HG02763 (cell line): ENCODE data around the gene MYH11.

Experiments
- ATAC-seq: cut with Tn5 transposase; IDR thresholded peaks from one replicate; pipeline ENCODE4 v1.9.1; 2021; ENCODE audit warnings: mild to moderate bottlenecking, moderate library complexity; ENCODE audit not compliant: unreplicated experiment

Gene MYH11

DNA sequence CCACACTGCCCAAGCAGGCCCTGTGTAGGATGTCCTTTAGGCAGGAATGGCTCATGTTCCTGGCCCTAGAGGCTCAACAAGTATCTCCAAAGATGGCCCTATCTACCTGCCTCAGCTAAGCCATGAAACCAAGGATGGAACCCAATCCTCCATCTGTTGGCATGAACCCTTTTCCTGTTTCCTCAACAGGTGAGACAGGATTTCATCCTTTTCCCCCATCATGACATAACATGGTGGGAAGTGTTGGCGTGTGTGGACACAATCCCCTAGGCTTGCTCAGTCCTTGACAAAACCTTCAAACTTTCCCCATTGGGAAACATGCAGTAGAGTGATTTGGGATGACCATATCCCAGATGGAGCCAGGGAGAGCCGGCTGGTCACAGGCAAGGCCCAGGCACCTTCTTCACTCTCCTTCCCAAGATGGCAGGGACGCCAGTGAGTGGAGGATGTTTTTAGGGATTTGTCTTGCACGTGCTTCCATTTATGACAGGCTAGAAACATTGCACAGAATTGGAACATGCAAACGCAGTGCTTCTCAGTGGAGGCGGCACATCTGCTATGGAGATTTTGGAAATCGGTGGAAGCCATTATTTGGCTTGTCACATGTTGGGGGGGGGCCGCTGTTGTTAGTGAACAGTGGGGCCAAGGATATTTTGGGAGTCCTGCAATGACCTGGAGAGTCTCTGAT, 77.0 kb downstream of the MYH11 start:
- ATAC-seq = no peak

DNA sequence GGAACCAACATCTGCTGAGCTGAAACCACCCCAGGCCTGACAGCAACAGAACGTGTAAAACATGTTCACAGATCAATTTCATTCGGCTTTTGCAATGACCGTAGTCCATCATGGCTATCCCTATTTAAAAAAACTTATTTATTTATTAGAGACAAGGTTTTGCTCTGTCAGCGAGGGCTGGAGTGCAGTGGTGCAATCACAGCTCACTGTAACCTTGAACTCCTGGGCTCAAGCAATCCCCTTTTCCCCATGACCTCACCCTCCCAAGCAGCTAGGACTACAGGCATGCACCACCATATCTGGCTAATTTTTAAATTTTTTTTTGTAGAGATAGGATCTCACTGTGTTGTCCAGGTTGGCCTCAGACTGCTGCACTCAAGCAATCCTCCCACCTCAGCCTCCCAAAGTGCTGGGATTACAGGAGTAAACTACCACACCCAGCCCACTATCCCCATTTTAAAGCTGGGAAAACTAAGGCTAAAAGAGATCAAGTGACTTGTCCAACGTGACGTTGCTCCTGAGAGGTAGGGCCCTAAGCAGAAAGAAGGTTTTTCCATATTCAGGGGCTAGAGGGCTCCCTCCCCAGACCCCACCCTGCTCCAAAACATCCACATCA, 77.7 kb downstream of the MYH11 start:
- ATAC-seq = no peak

DNA sequence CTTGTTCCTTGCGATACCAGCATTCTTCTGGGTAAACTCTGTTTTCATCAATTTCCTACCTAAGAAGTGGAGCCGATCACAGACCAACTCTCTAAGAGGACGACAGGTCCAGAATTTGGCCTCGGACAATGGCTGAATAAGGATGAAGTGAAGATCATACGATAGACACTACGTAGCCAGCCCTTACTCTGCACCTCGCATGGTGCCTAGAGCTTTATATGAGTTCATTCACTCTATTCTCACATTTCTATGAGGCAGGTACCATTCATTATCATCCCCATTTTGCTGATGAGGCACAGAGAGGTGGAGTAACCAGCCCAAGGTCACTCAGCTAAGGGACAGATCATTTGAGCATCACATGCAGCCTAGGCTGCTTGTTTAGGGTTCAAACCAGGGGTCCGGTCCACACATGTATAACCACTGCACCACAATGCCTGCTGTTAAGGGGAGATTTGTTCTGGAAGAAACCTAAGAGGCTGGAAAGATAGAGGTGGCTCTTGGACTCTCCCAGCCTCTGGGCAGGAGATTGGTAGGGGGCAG, 78.6 kb downstream of the MYH11 start:
- ATAC-seq = no peak

DNA sequence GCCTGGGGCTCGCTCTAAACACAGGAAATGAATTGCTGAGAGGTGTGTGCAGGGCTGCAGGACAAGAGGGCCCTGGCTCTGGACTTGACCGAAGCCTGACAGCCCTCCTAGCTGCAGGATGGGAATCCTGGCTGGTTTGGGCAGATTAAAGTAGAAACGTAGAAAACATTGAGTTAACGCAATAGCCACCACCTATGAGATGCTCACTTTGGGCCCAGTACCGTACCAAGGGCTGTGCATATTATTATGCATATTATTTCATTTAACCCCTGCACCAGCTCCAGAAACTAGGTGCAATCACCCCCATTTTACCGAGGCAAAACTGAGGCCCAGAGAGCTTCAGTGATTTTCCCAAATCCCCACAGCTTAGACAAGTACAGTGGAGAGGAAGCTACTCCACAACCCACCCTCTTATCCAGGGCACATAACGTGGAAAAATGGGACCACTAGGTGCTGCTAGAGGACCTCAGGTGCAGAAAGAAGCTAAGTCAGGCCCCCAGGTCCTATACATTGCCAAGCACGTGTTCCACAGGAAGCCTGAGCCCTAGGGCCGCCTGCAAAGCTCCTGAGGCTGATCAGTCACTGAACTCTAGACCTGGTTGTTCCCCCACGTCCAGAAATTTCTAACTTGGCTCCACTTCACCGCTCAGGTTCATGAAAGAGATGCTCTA, 79.2 kb downstream of the MYH11 start:
- ATAC-seq = no peak

DNA sequence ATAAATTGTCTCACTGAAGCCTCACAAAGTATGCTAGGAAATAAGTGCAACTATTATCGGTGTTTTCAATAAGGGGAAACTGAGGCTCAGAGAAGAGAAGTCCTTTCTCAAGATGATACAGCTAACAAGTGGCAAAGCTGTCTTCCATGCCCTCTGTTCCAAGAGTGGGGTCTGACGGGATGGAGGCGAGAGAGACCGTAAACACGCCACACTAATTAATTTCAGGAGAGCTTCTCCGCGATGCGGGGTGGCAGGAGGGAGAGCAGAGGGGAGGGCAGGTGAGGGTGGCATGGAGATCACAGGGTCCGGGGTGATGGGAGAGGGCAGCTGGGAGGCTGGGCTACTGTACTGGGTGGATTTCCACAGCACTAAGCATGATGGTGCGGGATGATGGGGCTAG, 80.3 kb downstream of the MYH11 start:
- ATAC-seq = no peak

DNA sequence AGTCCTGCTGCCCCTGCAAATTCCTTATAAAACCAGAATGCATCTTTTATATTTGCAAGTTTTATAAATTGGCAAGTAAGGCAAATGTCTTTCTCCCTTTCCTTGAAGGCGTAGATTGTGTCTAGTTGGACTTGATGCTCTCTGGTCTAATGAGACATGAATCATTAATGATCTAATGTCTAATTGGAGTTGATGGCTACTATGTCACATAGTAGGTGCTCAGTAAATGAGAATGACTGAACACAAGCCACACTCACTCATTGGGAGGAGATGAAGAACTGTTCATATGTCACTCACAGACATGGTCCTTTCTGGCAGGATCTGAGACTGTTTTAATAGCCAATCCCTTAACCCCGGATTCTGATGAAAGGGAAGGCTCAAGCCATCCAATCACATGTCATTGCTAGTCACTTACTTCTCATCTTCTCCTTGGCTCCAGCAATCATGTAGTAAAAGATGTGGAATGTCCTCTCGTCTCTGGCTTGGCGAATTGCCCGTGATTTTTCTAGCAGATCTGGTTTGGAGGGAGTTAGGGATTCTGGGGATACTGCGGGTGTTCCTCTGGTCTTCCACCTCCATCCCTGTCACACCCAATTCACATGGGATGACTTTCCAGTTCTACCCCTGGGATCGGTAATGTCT, 81.0 kb downstream of the MYH11 start:
- no peak for ATAC-seq

DNA sequence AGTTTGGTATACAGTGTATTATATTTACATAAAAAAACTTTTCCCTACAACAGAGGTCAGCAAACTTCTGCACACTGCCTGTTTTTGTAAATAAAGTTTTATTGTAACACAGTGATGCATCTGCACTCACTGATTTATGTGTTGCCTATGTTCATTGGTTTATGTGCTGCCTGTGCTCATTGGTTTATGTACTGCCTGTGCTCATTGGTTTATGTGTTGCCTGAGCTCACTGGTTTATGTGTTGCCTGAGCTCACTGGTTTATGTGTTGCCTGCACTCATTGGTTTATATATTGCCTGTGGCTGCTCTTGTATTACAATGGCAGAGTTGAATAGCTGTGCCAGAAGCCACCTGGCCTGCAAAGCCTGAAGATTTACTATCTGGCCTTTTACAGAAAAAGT, 81.6 kb downstream of the MYH11 start:
- ATAC-seq = no peak

DNA sequence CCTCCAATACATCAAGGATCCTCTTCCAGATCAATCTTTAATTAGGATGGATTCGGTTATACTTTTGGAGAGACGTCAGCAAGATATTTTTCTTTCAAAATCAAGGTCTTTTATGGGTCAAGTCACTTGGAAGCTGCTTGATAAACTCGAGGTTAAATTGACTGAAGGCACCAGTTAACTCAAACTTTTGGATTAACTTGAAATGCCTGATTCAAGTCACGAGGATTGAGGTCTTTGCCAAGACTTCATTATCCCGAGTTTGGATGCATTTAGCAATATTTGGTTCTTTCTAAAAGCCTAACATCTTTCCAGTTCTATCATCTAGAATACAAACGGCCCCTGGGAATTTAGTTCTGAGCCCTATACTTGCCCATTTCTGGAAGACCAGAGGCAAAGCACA, 82.9 kb downstream of the MYH11 start:
- no peak for ATAC-seq

DNA sequence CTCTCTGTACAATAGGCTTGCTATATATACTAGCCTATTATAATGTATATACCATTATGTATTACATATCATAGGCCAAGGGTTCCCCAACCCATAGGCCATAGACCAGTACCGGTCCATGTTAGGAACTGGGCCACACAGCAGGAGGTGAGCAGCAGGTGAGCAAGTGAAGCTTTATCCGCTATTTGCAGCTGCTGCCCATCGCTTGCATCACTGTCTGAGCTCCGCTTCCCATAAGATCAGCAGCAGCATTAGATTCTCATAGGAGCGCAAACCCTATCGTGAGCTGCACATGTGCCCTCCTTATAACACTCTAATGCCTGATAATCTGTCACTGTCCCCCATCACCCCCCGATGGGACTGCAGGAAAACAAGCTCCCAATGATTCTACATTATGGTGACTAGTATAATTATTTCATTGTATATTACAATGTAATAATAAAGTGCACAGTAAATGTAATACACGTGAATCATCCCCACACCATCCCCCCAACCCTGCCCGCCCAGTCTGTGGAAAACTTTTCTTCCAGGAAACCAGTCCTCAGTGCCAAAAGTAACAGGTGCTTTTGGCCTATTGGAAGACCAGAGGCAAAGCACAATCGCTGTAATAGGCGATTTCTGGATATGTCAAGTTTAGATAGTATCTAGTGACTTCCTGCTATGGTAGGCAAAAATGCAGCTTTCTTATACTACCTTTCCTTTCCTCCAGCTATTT, 84.1 kb downstream of the MYH11 start:
- ATAC-seq = no peak

DNA sequence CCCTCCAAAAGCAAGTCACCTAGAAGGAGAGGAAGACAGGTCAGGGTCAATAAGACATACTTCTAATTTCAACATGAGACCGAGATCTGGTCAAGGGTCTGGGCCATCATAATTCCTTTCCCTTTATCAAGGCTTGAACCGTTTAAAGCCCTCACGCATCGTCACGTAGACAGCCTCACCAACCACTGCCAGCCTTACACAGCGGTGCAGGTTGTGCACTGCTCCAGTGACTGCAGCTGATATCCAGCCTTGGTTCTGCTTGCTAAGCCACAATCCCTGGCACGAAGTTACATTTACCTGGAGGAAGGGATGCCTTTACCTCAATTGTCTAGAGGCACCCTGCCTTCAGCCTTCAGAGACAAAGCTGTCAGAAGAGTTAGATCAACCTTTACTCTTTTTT, 85.1 kb downstream of the MYH11 start:
- no peak for ATAC-seq

DNA sequence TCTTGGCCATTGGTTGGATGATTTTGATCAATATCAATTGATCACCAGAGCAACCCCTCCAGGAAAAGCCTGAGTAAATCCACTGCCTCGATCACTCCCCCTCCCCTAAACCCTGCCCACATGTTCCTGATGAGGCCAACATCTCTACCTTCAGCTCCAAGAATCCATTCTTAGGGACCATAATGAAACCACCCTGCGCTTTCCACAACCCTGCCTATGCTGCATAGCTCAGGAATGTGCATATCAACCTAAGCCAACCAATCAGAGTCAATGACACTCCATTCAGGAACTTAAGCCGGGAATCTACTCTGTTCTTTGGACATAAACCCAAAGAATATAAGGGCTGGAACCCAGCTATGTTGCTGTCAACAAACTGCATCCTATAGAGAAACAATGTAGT, 86.3 kb downstream of the MYH11 start:
- no peak for ATAC-seq

DNA sequence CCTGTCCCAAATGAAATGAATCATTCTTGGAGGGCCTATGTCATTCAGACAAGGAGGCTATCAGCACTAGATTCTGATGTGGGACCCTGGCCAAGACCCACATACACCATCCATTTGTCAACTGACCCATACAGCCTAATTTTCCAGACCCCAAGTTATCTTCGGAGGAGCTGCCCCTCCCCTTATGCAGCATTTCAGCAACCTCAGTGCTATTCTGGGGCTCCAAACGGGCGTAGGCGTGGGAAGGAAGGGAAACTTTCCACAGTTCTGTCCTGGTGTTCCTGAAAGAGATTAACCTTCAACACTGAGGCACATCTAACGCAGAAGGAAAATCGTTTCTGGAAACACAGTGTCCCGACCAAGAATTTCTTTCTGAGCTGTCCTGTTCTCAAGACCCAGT, 86.7 kb downstream of the MYH11 start:
- no peak for ATAC-seq

DNA sequence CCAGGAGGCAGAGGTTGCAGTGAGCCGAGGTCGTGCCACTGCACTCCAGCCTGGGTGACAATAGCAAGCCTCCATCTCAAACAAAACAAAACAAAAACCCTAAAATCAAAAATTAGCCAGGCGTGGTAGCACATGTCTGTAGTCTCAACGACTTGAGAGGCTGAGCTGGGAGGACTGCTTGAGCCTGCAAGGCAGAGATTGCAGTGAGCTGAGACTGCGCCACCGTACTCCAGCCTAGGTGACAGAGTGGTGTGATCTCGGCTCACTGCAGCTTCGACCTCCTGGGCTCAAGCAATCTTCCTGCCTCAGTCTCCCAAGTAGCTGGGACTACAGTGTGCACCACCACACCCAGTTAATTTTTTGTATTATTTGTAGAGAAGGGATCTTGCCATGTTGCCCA, 87.6 kb downstream of the MYH11 start:
- no peak for ATAC-seq

DNA sequence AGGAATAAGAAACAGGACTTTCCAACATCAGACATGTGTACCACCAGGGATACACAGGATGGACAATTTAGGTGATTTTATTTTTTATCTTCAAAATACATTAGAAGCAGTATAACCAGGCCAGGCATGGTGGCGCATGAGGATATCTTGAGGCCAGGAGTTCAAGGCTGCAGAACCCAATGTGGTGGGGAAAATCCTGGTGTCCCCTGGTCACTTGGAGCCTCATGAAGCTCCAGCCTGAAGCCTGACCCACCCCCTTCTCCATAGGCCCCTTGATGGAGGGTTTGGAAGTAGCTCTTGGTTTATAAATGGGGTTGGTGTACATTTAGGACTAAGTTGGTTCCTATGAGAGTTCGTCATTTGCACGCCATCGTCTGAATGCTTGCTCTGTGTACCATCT, 88.6 kb downstream of the MYH11 start:
- no peak for ATAC-seq

DNA sequence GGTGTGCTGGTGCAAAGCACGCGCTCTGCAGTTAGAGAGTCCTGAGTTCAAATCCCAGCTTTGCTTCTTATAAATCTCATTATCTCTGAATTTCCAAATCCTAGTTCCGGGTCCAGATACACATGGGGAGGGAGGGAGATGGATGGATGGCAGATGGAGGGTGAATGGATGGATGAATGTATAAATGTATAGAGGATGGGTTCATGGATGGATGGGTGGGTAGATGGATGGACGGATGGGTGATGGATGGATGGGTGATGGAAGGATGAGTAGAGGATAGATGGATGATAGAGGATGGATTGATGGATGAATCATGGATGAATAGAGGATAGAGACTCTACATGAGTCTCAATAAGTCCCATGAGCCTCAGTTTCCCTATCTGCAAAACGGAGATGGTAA, 89.9 kb downstream of the MYH11 start:
- ATAC-seq = no peak

DNA sequence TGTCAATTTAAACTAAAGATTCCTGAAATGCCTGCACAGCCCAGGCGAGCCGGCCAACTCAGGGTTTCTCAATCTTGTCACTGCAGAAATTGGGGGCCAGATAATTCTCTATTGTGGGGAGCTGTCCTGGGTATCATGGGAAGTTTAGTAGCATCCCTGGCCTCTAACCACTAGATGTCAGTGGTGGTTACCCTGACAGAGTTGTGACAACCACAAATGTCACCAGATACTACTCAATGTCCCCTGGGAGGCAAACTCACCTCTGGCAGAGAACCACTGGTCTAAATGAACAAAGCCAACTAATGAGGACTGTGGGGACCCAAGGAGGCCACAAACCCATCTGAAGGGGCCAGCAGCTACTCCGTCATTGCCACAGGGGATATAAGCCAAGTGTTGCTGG, 90.9 kb downstream of the MYH11 start:
- ATAC-seq = peak; percentile 61

DNA sequence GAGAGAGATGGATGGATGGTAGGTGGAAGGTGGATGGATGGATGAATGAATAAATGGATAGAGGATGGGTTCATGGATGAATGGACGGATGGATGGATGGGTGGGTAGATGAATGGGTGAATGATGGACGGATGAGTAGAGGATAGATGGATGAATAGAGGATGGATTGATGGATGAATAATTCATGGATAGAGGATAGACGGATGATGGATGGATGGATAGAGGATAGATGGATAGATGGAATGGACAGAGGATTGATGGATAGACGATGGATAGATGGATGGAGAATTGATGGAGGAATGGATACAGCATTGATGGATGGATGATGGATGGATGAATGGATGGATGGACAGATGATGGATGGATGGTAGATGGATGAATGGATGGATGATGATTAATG, 91.7 kb downstream of the MYH11 start:
- no peak for ATAC-seq

DNA sequence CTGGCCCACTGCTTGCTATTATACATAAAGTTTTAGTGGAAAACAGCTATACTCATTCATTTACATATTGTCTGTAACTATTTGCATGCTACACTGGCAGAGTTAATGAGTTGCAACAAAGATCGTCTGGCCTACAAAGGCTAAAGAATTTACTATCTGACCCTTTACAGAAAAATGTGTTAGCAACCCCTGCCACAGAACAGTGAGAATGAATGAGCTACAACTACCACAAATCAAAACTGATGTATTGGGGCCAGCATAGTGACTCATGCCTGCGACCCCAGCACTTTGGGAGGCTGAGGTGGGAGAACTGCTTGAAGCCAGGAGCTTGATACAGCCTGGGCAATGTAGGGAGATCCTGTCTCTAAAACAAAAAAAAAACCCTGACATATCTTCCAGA, 92.7 kb downstream of the MYH11 start:
- no peak for ATAC-seq

DNA sequence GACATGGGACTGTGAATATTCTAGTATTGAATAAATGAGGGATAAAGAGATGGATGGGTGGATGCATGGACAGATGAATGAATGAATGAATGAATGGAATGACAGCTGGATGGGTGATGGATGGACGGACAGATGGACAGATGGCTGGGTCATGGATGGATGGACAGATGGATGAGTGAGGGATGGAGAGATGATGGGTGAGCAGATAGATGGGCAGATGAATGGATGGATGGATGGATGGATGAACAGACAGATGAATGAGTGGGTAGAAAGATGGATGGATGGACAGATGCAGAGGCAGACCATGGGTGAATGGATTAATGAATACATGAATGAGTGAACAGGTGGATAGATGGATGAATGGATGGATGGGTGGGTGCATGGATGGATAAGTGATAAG, 96.7 kb downstream of the MYH11 start:
- no peak for ATAC-seq

DNA sequence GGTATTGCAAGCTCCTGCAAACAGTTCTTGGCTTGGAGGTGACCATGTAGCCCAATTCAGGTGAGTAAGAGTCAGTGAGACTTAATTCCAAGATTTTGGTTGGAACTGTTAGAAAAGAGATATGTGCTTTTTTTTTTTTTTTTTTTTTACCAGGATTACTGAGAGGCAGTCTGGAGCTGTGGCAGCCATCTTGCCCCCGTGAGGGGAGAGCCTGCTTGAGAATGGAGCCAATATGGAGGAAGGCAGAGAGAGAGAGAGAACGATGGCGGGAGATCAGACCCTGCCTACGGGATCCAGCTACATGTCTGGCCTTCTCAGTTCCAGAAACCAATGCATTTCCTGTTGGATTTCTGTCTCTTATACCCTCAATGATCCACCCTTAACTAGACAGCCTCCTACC, 97.8 kb downstream of the MYH11 start:
- no peak for ATAC-seq

DNA sequence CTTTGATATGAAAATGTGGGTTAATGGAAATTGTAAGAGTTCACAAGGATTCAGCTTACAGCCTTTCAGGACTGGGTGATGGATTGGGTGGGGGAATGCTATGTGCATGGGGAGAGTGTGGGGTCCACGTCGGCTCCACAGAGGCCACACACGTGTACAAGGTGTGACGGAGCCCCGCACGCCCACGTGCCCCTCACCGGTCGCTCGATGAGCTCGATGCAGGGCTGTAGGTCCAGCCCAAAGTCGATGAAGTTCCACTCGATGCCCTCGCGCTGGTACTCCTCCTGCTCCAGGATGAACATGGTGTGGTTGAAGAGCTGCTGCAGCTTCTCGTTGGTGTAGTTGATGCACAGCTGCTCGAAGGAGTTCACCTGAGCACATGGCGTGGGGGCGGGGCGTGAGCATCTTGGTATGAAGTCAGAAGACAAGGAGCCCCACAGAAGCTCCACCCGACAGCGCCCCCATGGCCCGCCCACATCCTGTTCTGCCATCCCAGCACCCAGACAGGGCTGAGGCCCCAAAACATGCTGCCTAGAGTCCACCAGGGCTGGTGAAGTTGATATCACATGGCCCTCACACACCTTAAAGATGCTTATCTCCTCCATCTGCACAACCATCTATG, 99.1 kb downstream of the MYH11 start:
- no peak for ATAC-seq
